22Rv1 (cell line): ENCODE data around the gene GAL3ST1.

Experiments used
- H3K27ac ChIP-seq: fragments of 450-650 bp; 2 replicates; pipeline ENCODE4 v1.5.1; 2017
- CTCF ChIP-seq: fragments of 450-650 bp; IDR thresholded peaks from 2 replicates; pipeline ENCODE4 v1.5.1; 2017; ENCODE audit warnings: mild to moderate bottlenecking
- ZFX ChIP-seq: fragments of 450-650 bp; IDR thresholded peaks from 2 replicates; pipeline ENCODE4 v1.6.1; 2017; ENCODE audit warnings: antibody characterized with exemption, borderline replicate concordance

Gene GAL3ST1

GRCh38 chr22:30610299-30610698 is 35.8 kb upstream of the GAL3ST1 start:
- no peak overlapping the region for H3K27ac ChIP-seq
- TF ChIP-seq ZFX (no peak), CTCF (no peak)

- H3K27ac ChIP-seq = no peak overlapping the region
- no peak for TF ChIP-seq ZFX
- TF ChIP-seq CTCF = no peak
Observed at GRCh38 chr22:30609260-30610185, 35.1 kb upstream of the GAL3ST1 start.

GRCh38 chr22:30607939-30608338 is 33.5 kb upstream of the GAL3ST1 start:
- TF ChIP-seq CTCF = no peak
- TF ChIP-seq ZFX = no peak
- no peak overlapping the region for H3K27ac ChIP-seq

GRCh38 chr22:30607300-30607930 is 33.0 kb upstream of the GAL3ST1 start:
- TF ChIP-seq CTCF (no peak), ZFX (no peak)
- H3K27ac ChIP-seq = no peak overlapping the region

- TF ChIP-seq ZFX (no peak), CTCF (no peak)
- no peak within 1 kb of the TSS for H3K27ac ChIP-seq
Observed at GRCh38 chr22:30606455-30607299, 32.2 kb upstream of the GAL3ST1 start, which contains the start of gene TCN2. Gene TCN2 (plus strand): TSS chr22:30607174. CDS start chr22:30607332, 158 bp downstream.

- TF ChIP-seq ZFX = no peak
- peak; percentile 87 for TF ChIP-seq CTCF
- H3K27ac ChIP-seq = no peak overlapping the region
Observed at GRCh38 chr22:30605449-30606110, 31.1 kb upstream of the GAL3ST1 start.
